Naive B cell (primary cell): Measurements from ENCODE around the gene DRD1. TPM values are rescaled to one million over a fixed set of nuclear protein-coding genes. Genes with fewer than 3 reads are reported as not detected.
"Not testable (repeated sequence)": the region's sequence is repeated elsewhere in the genome, so short reads cannot be mapped to it uniquely, and the experiment has no call there.

ENCODE experiments used
- ATAC-seq, 2 donors: fragments of 150-1000 bp; cut with Tn5 transposase; 2 replicates each; pipeline ENCODE4 v1.10.0; 2021; ENCODE audit warnings: low read depth in 2 of 2, mild to moderate bottlenecking in 2 of 2, moderate library complexity in 2 of 2
- DNase-seq: peaks from one replicate; pipeline ENCODE4 v3.0.0; 2022
- H3K27ac Mint-ChIP-seq, 6 donors: one replicate each; pipeline ENCODE4 v1.8.0; 2020 to 2022; ENCODE audit warnings: mild to moderate bottlenecking in 6 of 6, mixed read lengths in 6 of 6, moderate library complexity in 5 of 6, inconsistent platforms in 2 of 6
- H3K27me3 Mint-ChIP-seq, 3 donors: one replicate each; pipeline ENCODE4 v1.8.0; 2021 to 2022; ENCODE audit warnings: mixed read lengths in 3 of 3, mild to moderate bottlenecking in 1 of 3
- H3K36me3 Mint-ChIP-seq, 2 donors: one replicate each; pipeline ENCODE4 v1.8.0; 2020 to 2022; ENCODE audit warnings: mixed read lengths in 2 of 2, inconsistent platforms in 1 of 2, mild to moderate bottlenecking in 1 of 2
- H3K4me1 Mint-ChIP-seq, 3 donors: one replicate each; pipeline ENCODE4 v1.8.0; 2020 to 2022; ENCODE audit warnings: mixed read lengths in 3 of 3, inconsistent platforms in 1 of 3, mild to moderate bottlenecking in 1 of 3, moderate library complexity in 1 of 3
- H3K4me3 Mint-ChIP-seq, 8 donors: one replicate each; pipeline ENCODE4 v1.8.0; 2020 to 2022; ENCODE audit warnings: mild to moderate bottlenecking in 8 of 8, mixed read lengths in 8 of 8, moderate library complexity in 8 of 8, inconsistent platforms in 2 of 8
- H3K9me3 Mint-ChIP-seq, 7 donors: one replicate each; pipeline ENCODE4 v1.8.0; 2020 to 2022; ENCODE audit warnings: mixed read lengths in 7 of 7, mild to moderate bottlenecking in 5 of 7, inconsistent platforms in 2 of 7, moderate library complexity in 1 of 7
- polyA plus RNA-seq, 6 donors: library from polyadenylated mRNA; unstranded; fragments of 300-500 nt; fragmentation: Illumina TruSeq; gene quantifications; one replicate each; pipeline ENCODE4 v1.2.3, GENCODE V29; 2021; ENCODE audit warnings: low read depth in 6 of 6

Gene DRD1
- polyA plus RNA-seq, 6 donors from 2014 or later: not detected

GRCh38 chr5:175464074-175464941, 20.3 kb upstream of the DRD1 start:
- no peak for DNase-seq
- ATAC-seq: peak; percentile 66 to 74
- Mint-ChIP-seq H3K4me3 (peak overlapping the region in 1 of 8 donors; percentile 42), H3K27ac (no peak overlapping the region), H3K27me3 (peaks cover 26 to 30% (median 30%) of the 10 kb centered on the region in 3 donors), H3K9me3 (peaks cover 0 to 3% (median 0%) of the 10 kb centered on the region in 7 donors), H3K4me1 (peaks cover 4 to 9% (median 6%) of the 10 kb centered on the region in 3 donors), H3K36me3 (no peaks in the 10 kb centered on the region)

- Mint-ChIP-seq H3K4me3 (no peak overlapping the region), H3K36me3 (no peaks in the 10 kb centered on the region), H3K27me3 (peaks cover 24 to 34% (median 27%) of the 10 kb centered on the region in 3 donors), H3K4me1 (peaks cover 4 to 9% (median 6%) of the 10 kb centered on the region in 3 donors), H3K9me3 (peaks cover 0 to 3% (median 0%) of the 10 kb centered on the region in 7 donors), H3K27ac (no peak overlapping the region)
- ATAC-seq (no peak), DNase-seq (no peak)
These were observed 19.7 kb upstream of the DRD1 start for GRCh38 chr5:175463641-175464040.

GRCh38 chr5:175461370-175461769, 17.4 kb upstream of the DRD1 start:
- Mint-ChIP-seq H3K36me3 (no peaks in the 10 kb centered on the region), H3K27ac (no peak overlapping the region), H3K27me3 (peaks cover 15 to 30% (median 29%) of the 10 kb centered on the region in 3 donors), H3K4me3 (no peak overlapping the region), H3K9me3 (peaks cover 0 to 2% (median 0%) of the 10 kb centered on the region in 7 donors), H3K4me1 (peaks cover 4 to 9% (median 6%) of the 10 kb centered on the region in 3 donors)
- ATAC-seq: no peak
- DNase-seq: no peak

- H3K4me3 Mint-ChIP-seq: no peak overlapping the region
These were observed 16.6 kb upstream of the DRD1 start for GRCh38 chr5:175460552-175460951.

GRCh38 chr5:175460126-175460525, 16.1 kb upstream of the DRD1 start:
- Mint-ChIP-seq H3K36me3 (no peaks in the 10 kb centered on the region), H3K27ac (no peak overlapping the region), H3K9me3 (peaks cover 0 to 2% (median 0%) of the 10 kb centered on the region in 7 donors), H3K27me3 (peaks cover 13 to 35% (median 30%) of the 10 kb centered on the region in 3 donors), H3K4me3 (no peak overlapping the region), H3K4me1 (peaks cover 4 to 8% (median 6%) of the 10 kb centered on the region in 3 donors)
- ATAC-seq (no peak), DNase-seq (no peak)

More at GRCh38 chr5:175460552-175460951, 16.6 kb upstream of the DRD1 start:
- H3K27ac Mint-ChIP-seq: no peak overlapping the region
- H3K27me3 Mint-ChIP-seq: peaks cover 10 to 31% (median 30%) of the 10 kb centered on the region in 3 donors
- no peaks in the 10 kb centered on the region for H3K36me3 Mint-ChIP-seq
- peaks cover 0 to 2% (median 0%) of the 10 kb centered on the region in 7 donors for H3K9me3 Mint-ChIP-seq
- DNase-seq (no peak), ATAC-seq (no peak)
- peaks cover 4 to 9% (median 6%) of the 10 kb centered on the region in 3 donors for H3K4me1 Mint-ChIP-seq

GRCh38 chr5:175457466-175457865, 13.5 kb upstream of the DRD1 start:
- H3K4me1 Mint-ChIP-seq: no peaks in the 10 kb centered on the region
- DNase-seq (no peak), ATAC-seq (no peak)
- H3K27ac Mint-ChIP-seq: no peak overlapping the region
- H3K9me3 Mint-ChIP-seq: peaks cover 0 to 5% (median 0%) of the 10 kb centered on the region in 7 donors
- H3K27me3 Mint-ChIP-seq: peaks cover 39 to 48% (median 47%) of the 10 kb centered on the region in 3 donors
- H3K4me3 Mint-ChIP-seq: no peak overlapping the region
- no peaks in the 10 kb centered on the region for H3K36me3 Mint-ChIP-seq

- H3K27ac Mint-ChIP-seq: no peak overlapping the region
- DNase-seq: no peak
- H3K4me1 Mint-ChIP-seq: no peaks in the 10 kb centered on the region
- peaks cover 0 to 2% of the 10 kb centered on the region in 2 donors for H3K36me3 Mint-ChIP-seq
- no peak for ATAC-seq
- no peak overlapping the region for H3K4me3 Mint-ChIP-seq
- H3K9me3 Mint-ChIP-seq: peaks cover 0 to 5% (median 0%) of the 10 kb centered on the region in 7 donors
- H3K27me3 Mint-ChIP-seq: peaks cover 46 to 52% (median 52%) of the 10 kb centered on the region in 3 donors
These were observed 12.2 kb upstream of the DRD1 start for GRCh38 chr5:175456105-175456742.

GRCh38 chr5:175454338-175454737, 10.4 kb upstream of the DRD1 start:
- not testable (repeated sequence) for H3K36me3 Mint-ChIP-seq, H3K4me3 Mint-ChIP-seq, H3K27ac Mint-ChIP-seq, ATAC-seq, H3K4me1 Mint-ChIP-seq, H3K9me3 Mint-ChIP-seq, DNase-seq
- peaks cover 46 to 65% (median 57%) of the 10 kb centered on the region in 3 donors for H3K27me3 Mint-ChIP-seq

- Mint-ChIP-seq H3K4me3 (no peak overlapping the region), H3K9me3 (peaks cover 0 to 5% (median 0%) of the 10 kb centered on the region in 7 donors), H3K27me3 (peaks cover 52 to 78% (median 63%) of the 10 kb centered on the region in 3 donors), H3K36me3 (peaks cover 0 to 9% of the 10 kb centered on the region in 2 donors), H3K27ac (no peak overlapping the region), H3K4me1 (no peaks in the 10 kb centered on the region)
- DNase-seq (no peak), ATAC-seq (no peak)
These were observed 8.2 kb upstream of the DRD1 start for GRCh38 chr5:175452166-175452565.

- Mint-ChIP-seq H3K4me1 (peaks cover 0 to 6% (median 4%) of the 10 kb centered on the region in 3 donors), H3K4me3 (no peak overlapping the region), H3K36me3 (peaks cover 0 to 9% of the 10 kb centered on the region in 2 donors), H3K9me3 (no peaks in the 10 kb centered on the region), H3K27me3 (peaks cover 42 to 79% (median 67%) of the 10 kb centered on the region in 3 donors), H3K27ac (no peak overlapping the region)
- DNase-seq: no peak
- no peak for ATAC-seq
These were observed 4.3 kb upstream of the DRD1 start for GRCh38 chr5:175448276-175448675.

- H3K4me1 Mint-ChIP-seq: peaks cover 0 to 6% (median 4%) of the 10 kb centered on the region in 3 donors
These were observed 3.6 kb upstream of the DRD1 start for GRCh38 chr5:175447571-175447970.

GRCh38 chr5:175446378-175446777, 2.4 kb upstream of the DRD1 start:
- H3K4me1 Mint-ChIP-seq, DNase-seq, H3K36me3 Mint-ChIP-seq, H3K9me3 Mint-ChIP-seq, H3K4me3 Mint-ChIP-seq, ATAC-seq: not testable (repeated sequence)
- H3K27me3 Mint-ChIP-seq: peaks cover 50 to 83% (median 67%) of the 10 kb centered on the region in 3 donors
- peak overlapping the region in 1 of 6 donors; percentile 34 for H3K27ac Mint-ChIP-seq

More at GRCh38 chr5:175447571-175447970, 3.6 kb upstream of the DRD1 start:
- H3K27ac Mint-ChIP-seq: no peak overlapping the region
- no peak overlapping the region for H3K4me3 Mint-ChIP-seq
- peaks cover 0 to 9% of the 10 kb centered on the region in 2 donors for H3K36me3 Mint-ChIP-seq
- no peaks in the 10 kb centered on the region for H3K9me3 Mint-ChIP-seq
- H3K27me3 Mint-ChIP-seq: peaks cover 47 to 79% (median 67%) of the 10 kb centered on the region in 3 donors
- DNase-seq (no peak), ATAC-seq (no peak)

- Mint-ChIP-seq H3K27ac (no peak overlapping the region), H3K36me3 (no peaks in the 10 kb centered on the region), H3K9me3 (no peaks in the 10 kb centered on the region), H3K4me1 (peaks cover 0 to 6% (median 4%) of the 10 kb centered on the region in 3 donors), H3K4me3 (peak overlapping the region in 4 of 8 donors; percentile 47 to 68 (median 54)), H3K27me3 (peaks cover 46 to 70% (median 57%) of the 10 kb centered on the region in 3 donors)
- no peak for DNase-seq
- ATAC-seq: no peak
These were observed 999 bp upstream of the DRD1 start for GRCh38 chr5:175444905-175445456.
